Measurements from ENCODE around the gene FOLR2.

DNA sequence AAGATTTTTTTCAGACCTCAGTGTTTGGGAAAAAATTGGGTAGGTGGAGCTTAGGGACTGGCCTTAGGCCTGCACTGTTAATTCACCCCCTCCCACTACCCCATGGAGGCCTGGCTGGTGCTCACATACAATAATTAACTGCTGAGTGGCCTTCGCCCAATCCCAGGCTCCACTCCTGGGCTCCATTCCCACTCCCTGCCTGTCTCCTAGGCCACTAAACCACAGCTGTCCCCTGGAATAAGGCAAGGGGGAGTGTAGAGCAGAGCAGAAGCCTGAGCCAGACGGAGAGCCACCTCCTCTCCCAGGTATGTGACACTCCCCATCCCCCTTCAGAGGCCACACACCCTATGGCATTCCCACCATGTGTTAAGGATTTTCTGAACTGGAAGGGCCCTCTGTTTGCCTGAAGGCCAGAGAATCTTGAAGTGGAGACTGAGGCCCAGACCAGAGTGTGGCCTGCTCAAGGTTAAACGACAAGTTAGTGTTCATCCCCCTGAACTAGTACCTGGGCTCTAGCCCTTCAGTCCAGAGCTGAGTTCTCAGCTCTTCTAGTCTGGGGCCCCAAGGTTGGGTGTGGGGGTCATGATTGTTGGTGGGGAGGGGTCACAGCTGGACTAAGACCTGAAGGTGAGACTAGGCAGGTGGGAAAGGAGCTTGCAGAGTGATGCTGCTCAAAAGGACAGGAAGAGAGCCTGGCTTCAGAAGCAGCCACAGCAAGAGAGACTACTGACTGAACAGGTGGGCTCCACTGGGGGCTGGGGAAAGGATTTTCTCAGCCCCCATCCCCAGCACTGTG, 26.9 kb upstream of the FOLR2 start:
- TF ChIP-seq GATA3 (IDR thresholded peaks at IDR 0.05; ENCODE audit: low read depth, low read length), result no peak
- TF ChIP-seq GATA2 (IDR thresholded peaks at IDR 0.05; ENCODE audit: low read depth, low read length), result no peak
